ENCODE results near the gene BAG1. TPM values are rescaled to one million over a fixed set of nuclear protein-coding genes. Genes with fewer than 3 reads are reported as not detected.

BAG1 gene
- total RNA-seq, 3 donors from 2014 or later = 34.7 to 54.7 (median 44.9) TPM

- no peaks in the 10 kb centered on the region for H3K4me1 ChIP-seq
- TF ChIP-seq POLR2A (IDR thresholded peaks at IDR 0.05) = no peak
- TF ChIP-seq POLR2AphosphoS5 (IDR thresholded peaks at IDR 0.05) = no peak
- no peak for TF ChIP-seq CTCF (IDR thresholded peaks at IDR 0.05)
- no peak overlapping the region for H3K27ac ChIP-seq
- no peaks in the 10 kb centered on the region for H3K36me3 ChIP-seq
- H3K9me3 ChIP-seq = no peaks in the 10 kb centered on the region
- no peak overlapping the region for H3K4me3 ChIP-seq
- DNase-seq (ENCODE audit: low spot score in 2 of 2) = no peak
- H3K27me3 ChIP-seq = no peaks in the 10 kb centered on the region
- intact Hi-C loops (cut with DNase I; ENCODE audit: low total_unique reads) = no loop called here
Measured at GRCh38 chr9:33210006-33210715, 54.3 kb downstream of the BAG1 start.

GRCh38 chr9:33209394-33209793 is 55.1 kb downstream of the BAG1 start:
- H3K36me3 ChIP-seq = no peaks in the 10 kb centered on the region
- intact Hi-C loops (cut with DNase I; ENCODE audit: low total_unique reads) = no loop called here
- no peaks in the 10 kb centered on the region for H3K4me1 ChIP-seq
- no peak for DNase-seq (ENCODE audit: low spot score in 2 of 2)
- no peaks in the 10 kb centered on the region for H3K9me3 ChIP-seq
- TF ChIP-seq POLR2A (IDR thresholded peaks at IDR 0.05) (no peak), POLR2AphosphoS5 (IDR thresholded peaks at IDR 0.05) (no peak), CTCF (IDR thresholded peaks at IDR 0.05) (no peak)
- H3K27me3 ChIP-seq = no peaks in the 10 kb centered on the region
- no peak overlapping the region for H3K27ac ChIP-seq
- H3K4me3 ChIP-seq = no peak overlapping the region

- H3K9me3 ChIP-seq = no peaks in the 10 kb centered on the region
- peak overlapping the region; percentile 50 to 66 for H3K27ac ChIP-seq
- no peak for TF ChIP-seq POLR2A (IDR thresholded peaks at IDR 0.05)
- no peak for TF ChIP-seq POLR2AphosphoS5 (IDR thresholded peaks at IDR 0.05)
- H3K4me3 ChIP-seq = peak overlapping the region in 1 of 3 donors; percentile 31
- H3K27me3 ChIP-seq = no peaks in the 10 kb centered on the region
- H3K36me3 ChIP-seq = no peaks in the 10 kb centered on the region
- H3K4me1 ChIP-seq = no peaks in the 10 kb centered on the region
- intact Hi-C loops (cut with DNase I; ENCODE audit: low total_unique reads) = no loop called here
- no peak for DNase-seq (ENCODE audit: low spot score in 2 of 2)
Measured at GRCh38 chr9:33202552-33203201, 61.8 kb downstream of the BAG1 start.

Other genes with a start within 250 kb of the BAG1 start
- gene DNAJA1, start 239.4 kb downstream of the BAG1 start, total RNA-seq = 100 to 1,000 TPM in 1 of 3 donors, 10 to 100 TPM in 2; 76.6 to 122 (median 89.5) TPM
- 10 to 100 TPM; 19.8 to 22.1 (median 21.0) TPM for gene SMU1, start 188.0 kb downstream of the BAG1 start, total RNA-seq
- gene B4GALT1, start 97.4 kb downstream of the BAG1 start, total RNA-seq = 10 to 100 TPM; 60.8 to 81.8 (median 66.2) TPM
- gene SPINK4, start 24.5 kb downstream of the BAG1 start, total RNA-seq = not detected
- gene CHMP5, start 341 bp upstream of the BAG1 start, total RNA-seq = 10 to 100 TPM; 63.1 to 73.4 (median 65.5) TPM
- 10 to 100 TPM; 36.3 to 45.5 (median 38.3) TPM for gene NFX1, start 25.8 kb upstream of the BAG1 start, total RNA-seq
- 100 to 1,000 TPM in 1 of 3 donors, 10 to 100 TPM in 2; 29.3 to 193 (median 38.3) TPM for gene AQP7, start 137.9 kb upstream of the BAG1 start, total RNA-seq
- gene AQP3, start 182.9 kb upstream of the BAG1 start, total RNA-seq = 10 to 100 TPM; 19.0 to 47.9 (median 45.1) TPM
- 10 to 100 TPM; 14.2 to 23.9 (median 22.3) TPM for gene NOL6, start 209.2 kb upstream of the BAG1 start, total RNA-seq